Nephron (organoid): ENCODE measurements around the gene TNFRSF11A.

Experiments used
- H3K27ac Mint-ChIP-seq, 3 experiments: 2 replicates each; pipeline ENCODE4 v1.8.0; 2020; ENCODE audit warnings: mixed read lengths in 3 of 3, mild to moderate bottlenecking in 2 of 3, moderate library complexity in 1 of 3
- H3K27me3 Mint-ChIP-seq: 2 replicates; pipeline ENCODE4 v1.8.0; 2021; ENCODE audit warnings: low read depth, mild to moderate bottlenecking, moderate library complexity, mixed read lengths
- H3K36me3 Mint-ChIP-seq: 2 replicates; pipeline ENCODE4 v1.8.0; 2020; ENCODE audit warnings: low read depth, mixed read lengths
- H3K4me1 Mint-ChIP-seq: 2 replicates; pipeline ENCODE4 v1.8.0; 2020; ENCODE audit warnings: mixed read lengths
- H3K4me3 Mint-ChIP-seq, 3 experiments: 2 replicates each; pipeline ENCODE4 v1.8.0; 2020; ENCODE audit warnings: mild to moderate bottlenecking in 3 of 3, mixed read lengths in 3 of 3, moderate library complexity in 2 of 3
- H3K9me3 Mint-ChIP-seq: 2 replicates; pipeline ENCODE4 v1.8.0; 2020; ENCODE audit warnings: mixed read lengths
- TF ChIP-seq, protein P1 (sequence below), 3 experiments: fragments of 200-600 bp; sonication (generic); IDR thresholded peaks; one replicate each; pipeline ENCODE4 v1.5.0; 2021; ENCODE audit warnings: antibody characterized with exemption in 3 of 3; ENCODE audit not compliant: unreplicated experiment in 3 of 3

The TNFRSF11A gene

DNA sequence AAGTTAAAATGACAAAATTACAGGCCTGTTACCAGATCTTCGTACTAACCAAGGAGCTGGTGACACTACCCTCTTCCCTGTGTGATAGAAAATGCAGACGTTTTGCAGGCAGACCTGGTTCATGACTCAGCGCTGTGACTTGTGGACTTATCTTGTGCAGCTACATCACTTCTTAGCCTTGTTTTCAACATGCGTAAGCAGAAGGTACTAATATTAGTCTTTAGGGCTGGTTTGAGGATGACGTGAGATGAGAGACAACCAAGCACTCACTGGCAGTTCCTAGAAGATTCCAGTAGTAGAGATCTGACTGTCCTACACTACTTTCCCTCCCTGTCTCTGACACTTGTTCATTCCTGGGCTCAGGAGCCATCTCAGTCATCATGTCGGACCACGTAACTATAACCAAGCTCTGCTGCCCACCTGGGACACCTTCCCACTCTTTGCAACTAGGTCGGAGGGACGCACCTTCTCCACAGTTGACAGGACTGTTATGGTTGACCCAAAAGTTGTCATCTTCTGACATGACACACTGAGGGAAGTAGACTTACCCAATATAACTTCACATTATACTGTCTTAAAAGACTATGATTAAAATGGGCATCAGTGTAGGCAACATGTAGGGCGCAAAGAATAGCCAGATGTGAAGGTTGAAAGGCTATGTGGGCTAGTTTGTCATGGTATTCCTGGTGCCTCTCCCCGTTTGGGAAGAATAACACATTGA lies 64.8 kb downstream of the TNFRSF11A start:
- peaks cover 6% of the 10 kb centered on the region for H3K9me3 Mint-ChIP-seq
- H3K27ac Mint-ChIP-seq: no peak overlapping the region
- no peak overlapping the region for H3K4me3 Mint-ChIP-seq
- H3K36me3 Mint-ChIP-seq: no peaks in the 10 kb centered on the region
- TF ChIP-seq, protein P1, sequence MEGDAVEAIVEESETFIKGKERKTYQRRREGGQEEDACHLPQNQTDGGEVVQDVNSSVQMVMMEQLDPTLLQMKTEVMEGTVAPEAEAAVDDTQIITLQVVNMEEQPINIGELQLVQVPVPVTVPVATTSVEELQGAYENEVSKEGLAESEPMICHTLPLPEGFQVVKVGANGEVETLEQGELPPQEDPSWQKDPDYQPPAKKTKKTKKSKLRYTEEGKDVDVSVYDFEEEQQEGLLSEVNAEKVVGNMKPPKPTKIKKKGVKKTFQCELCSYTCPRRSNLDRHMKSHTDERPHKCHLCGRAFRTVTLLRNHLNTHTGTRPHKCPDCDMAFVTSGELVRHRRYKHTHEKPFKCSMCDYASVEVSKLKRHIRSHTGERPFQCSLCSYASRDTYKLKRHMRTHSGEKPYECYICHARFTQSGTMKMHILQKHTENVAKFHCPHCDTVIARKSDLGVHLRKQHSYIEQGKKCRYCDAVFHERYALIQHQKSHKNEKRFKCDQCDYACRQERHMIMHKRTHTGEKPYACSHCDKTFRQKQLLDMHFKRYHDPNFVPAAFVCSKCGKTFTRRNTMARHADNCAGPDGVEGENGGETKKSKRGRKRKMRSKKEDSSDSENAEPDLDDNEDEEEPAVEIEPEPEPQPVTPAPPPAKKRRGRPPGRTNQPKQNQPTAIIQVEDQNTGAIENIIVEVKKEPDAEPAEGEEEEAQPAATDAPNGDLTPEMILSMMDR (IDR thresholded peaks at IDR 0.05; ENCODE audit: unreplicated experiment in 3 of 3): no peak
- peaks cover 32% of the 10 kb centered on the region for H3K27me3 Mint-ChIP-seq
- peaks cover 8% of the 10 kb centered on the region for H3K4me1 Mint-ChIP-seq

DNA sequence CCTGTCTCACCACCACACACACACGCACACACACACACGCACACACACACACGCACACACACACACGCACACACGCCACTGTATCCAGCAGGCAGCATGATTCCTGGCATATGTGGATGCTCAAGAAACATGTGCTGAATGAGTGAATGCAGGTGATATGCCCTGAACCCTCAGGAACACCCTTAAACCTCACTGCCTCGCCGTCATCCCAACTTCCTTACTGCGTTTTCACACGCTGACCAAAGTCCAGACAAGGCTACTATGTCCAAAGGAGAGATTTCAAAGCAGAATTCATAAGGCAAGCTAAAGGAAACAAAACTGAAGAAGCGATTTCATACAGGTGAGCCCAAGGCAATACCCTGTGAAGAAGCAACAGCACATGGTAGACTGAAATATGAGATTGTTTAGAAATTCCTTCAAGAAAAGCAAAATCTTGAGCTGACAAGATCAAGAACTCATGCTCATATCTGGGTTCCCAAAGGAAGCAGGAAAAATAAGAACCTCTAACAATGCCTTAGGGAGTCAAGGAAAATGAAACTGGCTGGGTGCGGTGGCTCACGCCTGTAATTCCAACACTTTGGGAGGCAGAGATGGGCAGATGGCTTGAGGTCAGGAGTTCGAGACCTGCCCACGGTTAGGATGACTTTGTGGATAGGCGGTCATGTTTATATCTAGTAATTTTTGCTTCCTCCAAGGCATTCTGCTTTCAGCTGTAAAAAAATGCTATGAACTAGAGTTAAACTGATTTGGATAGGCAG lies 69.1 kb downstream of the TNFRSF11A start:
- H3K9me3 Mint-ChIP-seq: peaks cover 6% of the 10 kb centered on the region

GRCh38 chr18:62396381-62396780 lies 71.3 kb downstream of the TNFRSF11A start:
- Mint-ChIP-seq H3K9me3 (peaks cover 3% of the 10 kb centered on the region), H3K4me1 (no peaks in the 10 kb centered on the region), H3K27ac (no peak overlapping the region), H3K36me3 (no peaks in the 10 kb centered on the region), H3K27me3 (no peaks in the 10 kb centered on the region), H3K4me3 (no peak overlapping the region)
- TF ChIP-seq, protein P1 (IDR thresholded peaks at IDR 0.05; ENCODE audit: unreplicated experiment in 3 of 3): no peak

More for the DNA sequence above, 69.1 kb downstream of the TNFRSF11A start:
- Mint-ChIP-seq H3K36me3 (no peaks in the 10 kb centered on the region), H3K4me1 (no peaks in the 10 kb centered on the region), H3K27me3 (peaks cover 7% of the 10 kb centered on the region), H3K27ac (no peak overlapping the region), H3K4me3 (no peak overlapping the region)
- TF ChIP-seq, protein P1 (IDR thresholded peaks at IDR 0.05; ENCODE audit: unreplicated experiment in 3 of 3): no peak

DNA sequence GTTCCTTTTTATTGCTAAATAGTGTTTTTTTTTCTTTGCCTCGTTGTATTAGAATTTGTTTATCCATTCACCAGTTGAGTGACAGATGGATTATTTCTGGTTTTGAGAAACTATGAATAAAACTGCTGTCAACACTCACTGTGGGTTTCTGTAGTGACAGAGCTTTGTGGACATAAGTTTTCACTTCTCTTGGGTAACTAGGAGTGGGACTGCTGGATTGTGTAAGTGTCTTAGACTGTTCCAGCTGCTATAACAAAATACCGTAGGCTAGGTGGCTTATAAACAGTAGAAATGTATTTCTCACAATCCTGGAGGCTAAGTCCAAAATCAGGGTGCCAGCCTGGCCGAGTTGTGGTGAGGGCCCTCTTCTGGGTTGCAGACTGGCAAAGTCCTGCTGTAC lies 71.9 kb downstream of the TNFRSF11A start:
- Mint-ChIP-seq H3K36me3 (no peaks in the 10 kb centered on the region), H3K4me3 (no peak overlapping the region), H3K27ac (no peak overlapping the region), H3K27me3 (no peaks in the 10 kb centered on the region), H3K9me3 (no peaks in the 10 kb centered on the region), H3K4me1 (no peaks in the 10 kb centered on the region)
- TF ChIP-seq, protein P1 (IDR thresholded peaks at IDR 0.05; ENCODE audit: unreplicated experiment in 3 of 3): no peak

GRCh38 chr18:62398291-62398690 lies 73.2 kb downstream of the TNFRSF11A start:
- Mint-ChIP-seq H3K9me3 (no peaks in the 10 kb centered on the region), H3K36me3 (no peaks in the 10 kb centered on the region), H3K27ac (no peak overlapping the region), H3K27me3 (no peaks in the 10 kb centered on the region), H3K4me3 (no peak overlapping the region), H3K4me1 (no peaks in the 10 kb centered on the region)
- TF ChIP-seq, protein P1 (IDR thresholded peaks at IDR 0.05; ENCODE audit: unreplicated experiment in 3 of 3): no peak
